HG03432 (cell line): ENCODE measurements around the gene FAM229A.
"Not testable (repeated sequence)": the region's sequence is repeated elsewhere in the genome, so short reads cannot be mapped to it uniquely, and the experiment has no call there.

Experiments
- ATAC-seq: cut with Tn5 transposase; IDR thresholded peaks from one replicate; pipeline ENCODE4 v1.9.1; 2021; ENCODE audit warnings: mild to moderate bottlenecking, moderate library complexity; ENCODE audit not compliant: unreplicated experiment

Gene FAM229A

DNA sequence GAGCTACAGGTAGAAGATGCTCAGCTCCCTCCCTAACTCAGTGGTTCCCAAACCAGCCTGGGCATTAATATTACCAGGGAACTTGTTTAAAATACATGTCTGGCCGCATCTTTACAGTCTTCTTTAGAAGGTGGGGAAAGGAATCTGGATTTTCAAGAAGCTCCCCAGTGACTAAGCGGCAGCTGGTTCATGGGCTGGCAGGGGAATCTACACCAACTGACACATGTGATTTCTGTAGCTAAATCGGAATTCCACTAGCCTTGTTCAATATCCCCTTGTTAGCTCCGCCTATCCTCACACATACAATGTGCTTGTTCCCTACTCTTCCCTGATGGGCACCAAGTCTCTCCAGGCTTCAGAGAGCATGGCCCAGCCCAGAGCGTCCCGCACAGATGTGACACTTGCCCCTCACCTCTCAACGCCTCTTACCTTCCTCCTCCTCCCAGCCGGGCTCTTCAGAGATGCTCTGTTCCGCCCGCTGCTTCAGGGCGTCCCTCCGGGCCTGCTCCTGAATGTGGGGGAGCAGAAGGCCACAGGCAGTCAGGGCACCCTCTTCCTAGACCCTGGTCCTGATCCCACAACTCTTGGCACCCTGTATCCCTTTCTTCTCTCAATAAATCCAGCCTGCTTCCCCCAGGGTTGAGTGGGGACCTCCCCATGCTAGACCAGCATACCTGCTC lies 15.4 kb upstream of the FAM229A start:
- ATAC-seq, result no peak

DNA sequence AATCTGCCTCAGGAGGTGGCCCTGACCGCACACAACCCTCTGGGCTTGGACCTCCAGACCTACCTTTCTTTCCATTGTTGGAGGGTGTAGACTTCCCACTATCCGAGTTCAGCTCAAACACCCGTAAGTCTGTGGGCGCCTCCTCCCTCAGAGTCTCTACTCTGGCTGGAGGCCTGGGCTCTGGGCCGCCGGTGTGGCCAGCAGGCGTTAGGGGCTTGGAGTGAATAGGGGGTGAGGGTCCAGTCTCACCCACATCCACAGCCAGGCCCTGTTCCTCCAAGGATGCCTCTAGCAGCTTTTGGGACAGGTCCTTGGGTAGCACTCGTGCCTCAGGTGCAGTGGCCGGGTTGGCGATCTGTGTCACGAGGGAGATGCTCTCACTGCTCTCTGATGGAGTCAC lies 13.9 kb upstream of the FAM229A start:
- no peak for ATAC-seq

DNA sequence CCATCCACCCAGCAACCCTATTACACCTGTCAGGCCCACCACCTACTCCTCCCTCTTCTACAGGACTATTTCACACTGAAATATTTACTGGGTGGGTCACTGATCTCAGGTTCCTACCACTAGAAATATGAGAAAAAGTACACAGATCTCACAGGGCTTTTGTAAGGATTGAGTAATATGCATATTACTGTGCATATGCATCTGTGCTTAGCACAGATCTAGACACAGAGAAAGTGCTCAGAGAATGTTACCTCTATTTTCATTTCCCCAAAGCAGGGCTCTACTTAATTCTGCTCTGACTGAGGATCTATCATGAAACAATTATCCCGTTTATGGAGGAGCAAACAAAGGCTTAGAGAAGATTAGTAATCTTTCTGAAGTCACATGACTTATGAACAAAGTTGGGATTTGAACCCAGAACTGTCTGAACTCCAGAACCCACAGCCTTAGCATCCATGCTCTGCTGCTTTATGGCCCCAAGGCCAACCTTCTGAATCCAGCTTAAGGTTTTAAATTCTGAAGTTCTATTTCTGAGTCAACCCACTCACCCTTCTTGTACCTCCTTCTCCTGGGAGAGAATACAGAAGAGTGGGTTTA lies 11.8 kb upstream of the FAM229A start:
- no peak for ATAC-seq

DNA sequence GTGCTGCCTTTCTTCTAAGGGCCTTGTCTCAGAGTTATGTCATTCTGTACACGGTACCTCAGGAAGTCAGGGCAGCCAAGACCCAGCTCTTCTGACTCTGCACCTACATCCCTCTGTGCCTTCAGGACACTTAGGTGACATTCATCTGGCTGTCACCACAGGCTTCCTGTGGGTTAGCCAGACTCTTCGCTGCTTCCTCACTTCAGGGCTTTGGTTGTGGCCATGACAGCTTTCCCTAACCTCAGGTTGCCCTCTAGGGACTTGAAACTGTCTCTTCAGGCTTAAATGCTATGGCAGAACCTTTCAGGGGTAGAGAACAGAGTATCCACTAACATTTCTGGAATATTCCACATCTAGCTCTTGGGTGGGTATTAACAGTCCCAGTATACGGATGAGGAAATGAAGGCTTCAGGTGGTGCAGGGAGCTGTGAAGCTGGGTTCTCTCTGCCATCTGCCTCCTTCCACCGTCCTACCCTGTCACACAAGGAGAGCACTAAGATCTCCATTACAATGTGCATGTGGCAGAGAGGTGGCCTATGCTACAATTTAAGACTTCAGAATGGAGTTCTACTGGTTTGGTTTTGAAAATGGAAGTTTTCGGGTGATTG lies 10.0 kb upstream of the FAM229A start:
- ATAC-seq, result no peak

DNA sequence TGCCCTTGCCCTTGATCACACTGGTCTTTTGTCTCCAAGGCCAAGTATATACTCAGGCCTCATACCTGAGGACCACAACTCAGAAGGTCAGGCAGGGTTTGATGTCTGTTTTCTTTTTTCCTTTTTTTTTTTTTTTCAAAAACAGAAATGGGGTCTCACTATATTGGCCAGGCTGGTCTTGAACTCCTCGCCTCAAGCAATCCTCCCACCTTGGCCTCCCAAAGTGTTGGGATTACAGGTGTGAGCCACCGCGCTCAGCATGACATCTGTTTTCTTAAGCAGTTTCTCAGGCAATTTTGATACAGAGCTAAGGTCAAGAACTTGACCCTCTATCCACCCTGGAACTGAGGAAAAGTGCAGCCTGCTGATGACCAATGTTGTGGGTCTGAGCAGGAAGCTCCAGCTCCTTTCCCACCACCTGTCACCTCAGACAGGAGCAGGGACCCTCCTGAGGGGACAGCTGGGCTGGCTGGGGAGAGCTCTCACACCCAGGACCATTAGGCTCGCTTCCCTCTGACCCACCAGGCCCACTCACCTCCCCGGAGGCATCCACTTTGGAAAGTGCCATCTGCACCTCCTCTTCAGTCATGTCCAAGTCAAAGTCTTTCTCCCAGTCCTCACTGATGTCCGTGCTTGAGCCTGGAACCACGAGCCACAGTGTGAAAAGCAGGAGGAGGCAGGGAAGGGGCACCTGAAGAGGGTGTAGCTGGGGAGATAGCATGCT lies 5.8 kb upstream of the FAM229A start:
- no peak for ATAC-seq

DNA sequence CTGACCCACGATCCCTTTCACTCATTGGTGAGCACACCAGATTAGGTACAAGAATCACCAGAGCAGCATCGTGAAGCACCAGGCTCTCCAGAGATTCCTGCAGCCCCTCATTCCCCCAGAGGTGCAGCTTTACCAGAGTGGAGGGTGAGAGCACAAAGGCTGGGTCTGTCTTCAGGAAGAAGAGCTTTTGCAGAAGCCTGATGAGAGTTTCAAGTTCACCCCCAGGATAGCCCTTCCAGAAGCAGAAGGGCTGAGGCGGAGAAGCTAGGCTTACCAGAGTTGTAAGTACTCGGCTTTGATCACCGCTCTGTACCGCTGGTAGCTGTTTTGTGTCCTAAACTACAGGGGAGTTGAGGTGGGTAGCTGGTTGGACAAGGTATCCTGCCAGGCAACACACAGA lies 3.2 kb upstream of the FAM229A start:
- ATAC-seq, result no peak

DNA sequence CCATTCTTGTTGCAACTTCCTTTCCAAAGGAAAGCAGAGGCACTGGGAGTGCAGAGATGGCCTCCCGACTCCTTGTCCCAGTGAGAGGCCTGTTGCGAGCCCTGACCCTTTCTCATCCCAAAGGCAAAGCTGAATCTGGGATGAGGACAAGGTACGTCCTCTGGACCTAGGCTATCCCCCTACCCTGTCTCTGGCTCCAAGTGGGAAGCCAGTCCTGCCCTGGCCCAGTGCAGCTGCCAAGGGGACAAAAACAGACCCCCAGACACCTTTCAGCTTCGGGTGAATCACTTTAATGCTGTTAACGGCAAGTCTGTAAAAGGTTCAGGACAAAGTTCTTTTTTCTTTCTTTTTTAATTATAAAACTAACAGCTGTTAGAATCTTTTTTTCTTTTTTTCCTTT lies 2.6 kb upstream of the FAM229A start:
- no peak for ATAC-seq

DNA sequence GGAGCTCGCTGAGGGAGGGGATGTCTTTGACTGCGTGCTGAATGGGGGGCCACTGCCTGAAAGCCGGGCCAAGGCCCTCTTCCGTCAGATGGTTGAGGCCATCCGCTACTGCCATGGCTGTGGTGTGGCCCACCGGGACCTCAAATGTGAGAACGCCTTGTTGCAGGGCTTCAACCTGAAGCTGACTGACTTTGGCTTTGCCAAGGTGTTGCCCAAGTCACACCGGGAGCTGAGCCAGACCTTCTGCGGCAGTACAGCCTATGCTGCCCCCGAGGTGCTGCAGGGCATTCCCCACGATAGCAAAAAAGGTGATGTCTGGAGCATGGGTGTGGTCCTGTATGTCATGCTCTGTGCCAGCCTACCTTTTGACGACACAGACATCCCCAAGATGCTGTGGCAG lies 1.4 kb upstream of the FAM229A start:
- no peak for ATAC-seq

DNA sequence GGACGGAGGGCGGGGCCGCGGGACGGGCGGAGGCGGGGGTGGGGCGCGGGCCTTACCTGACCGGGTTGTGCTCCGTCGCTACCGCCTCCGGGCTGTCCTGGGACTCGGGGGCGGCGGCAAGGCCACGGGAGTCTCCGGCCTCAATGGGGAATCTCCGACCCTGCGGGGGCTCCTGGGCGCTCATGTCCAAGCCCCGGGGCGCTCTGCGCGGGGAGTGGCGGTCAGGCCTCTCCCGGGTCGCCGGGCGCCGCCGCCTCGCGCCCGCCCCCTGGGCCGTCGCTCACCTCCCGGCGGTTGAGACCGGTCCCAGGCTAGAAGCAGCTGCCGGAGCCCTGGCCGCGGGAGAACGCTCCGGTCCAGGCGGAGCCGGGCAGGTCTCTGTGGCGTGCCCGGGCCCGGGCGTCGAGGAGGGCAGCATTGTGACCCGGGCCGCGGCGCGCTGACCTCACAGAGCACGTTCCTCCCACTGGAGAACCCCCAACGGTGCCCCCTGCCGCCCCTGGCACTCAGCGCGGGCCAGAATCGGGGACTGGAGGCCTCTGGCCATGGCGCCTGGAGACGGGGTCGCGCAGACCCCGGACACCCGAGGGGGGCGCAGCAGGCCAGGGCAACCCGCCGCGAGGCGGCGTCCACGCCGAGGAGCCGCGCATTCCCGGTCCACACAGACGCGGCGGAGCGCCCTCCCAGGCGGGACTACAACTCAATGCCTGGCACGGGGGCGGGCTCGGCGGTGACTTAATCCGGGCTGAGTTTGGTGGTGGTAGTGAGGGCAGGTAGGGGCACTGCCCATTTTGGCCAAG lies 411 bp downstream of the FAM229A start:
- ATAC-seq, result no peak

DNA sequence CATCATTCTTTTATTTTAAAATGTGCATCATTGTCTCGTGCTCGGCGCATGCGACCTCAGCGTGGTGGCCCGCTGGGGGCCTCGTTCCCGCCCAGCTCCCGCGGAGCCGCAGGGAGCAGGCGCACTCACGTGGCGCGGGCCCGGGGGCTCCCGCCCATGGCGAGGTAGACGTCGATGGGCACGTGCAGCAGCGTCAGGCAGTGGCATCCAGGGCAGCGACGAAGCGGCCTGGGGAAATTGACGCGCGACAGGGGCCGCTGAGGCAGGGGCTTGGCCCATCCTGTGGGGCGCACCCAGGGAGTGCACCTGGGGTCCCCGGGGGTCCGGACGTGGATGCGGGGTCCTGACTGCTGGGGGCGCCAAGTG lies 994 bp downstream of the FAM229A start:
- no peak for ATAC-seq

DNA sequence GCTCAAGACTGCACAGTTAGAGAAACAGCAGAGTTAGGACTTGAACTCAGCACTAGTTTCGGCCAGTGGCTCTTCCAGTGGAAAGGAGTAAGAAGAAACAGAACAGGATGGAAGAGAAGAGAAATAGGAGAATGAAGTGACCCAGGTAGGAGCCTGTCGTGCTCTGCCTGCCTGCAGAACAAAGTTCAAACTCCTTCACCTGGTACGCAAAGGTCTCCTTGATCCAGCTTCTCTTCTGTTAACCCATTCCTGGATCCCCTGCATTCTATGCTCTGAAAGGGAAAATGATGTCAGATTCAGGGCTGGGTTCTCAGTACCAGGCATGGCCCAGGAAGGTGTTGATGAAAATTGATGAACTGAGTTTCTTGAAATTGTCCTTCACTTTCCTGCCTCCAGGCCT lies 3.9 kb downstream of the FAM229A start:
- no peak for ATAC-seq

DNA sequence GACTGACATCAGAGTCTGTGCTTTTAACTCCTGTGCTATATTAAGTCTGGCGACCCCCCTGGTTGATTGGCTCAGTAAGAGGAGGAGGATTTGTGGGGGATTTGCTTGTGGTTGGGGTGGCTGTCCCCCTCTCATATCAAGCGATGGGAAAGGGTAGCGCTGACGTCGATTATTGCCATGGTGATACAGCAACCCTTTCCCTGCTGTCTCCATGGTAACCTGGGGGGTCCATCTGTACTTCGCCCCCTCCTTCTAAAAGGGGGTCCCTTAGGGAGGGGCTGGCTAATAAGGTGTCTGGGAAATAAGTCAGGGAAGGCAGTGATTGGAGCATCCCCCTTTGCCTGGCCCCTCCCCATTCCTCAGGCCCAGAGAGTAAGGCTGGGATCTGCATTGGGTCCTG lies 4.7 kb downstream of the FAM229A start:
- ATAC-seq, result no peak

DNA sequence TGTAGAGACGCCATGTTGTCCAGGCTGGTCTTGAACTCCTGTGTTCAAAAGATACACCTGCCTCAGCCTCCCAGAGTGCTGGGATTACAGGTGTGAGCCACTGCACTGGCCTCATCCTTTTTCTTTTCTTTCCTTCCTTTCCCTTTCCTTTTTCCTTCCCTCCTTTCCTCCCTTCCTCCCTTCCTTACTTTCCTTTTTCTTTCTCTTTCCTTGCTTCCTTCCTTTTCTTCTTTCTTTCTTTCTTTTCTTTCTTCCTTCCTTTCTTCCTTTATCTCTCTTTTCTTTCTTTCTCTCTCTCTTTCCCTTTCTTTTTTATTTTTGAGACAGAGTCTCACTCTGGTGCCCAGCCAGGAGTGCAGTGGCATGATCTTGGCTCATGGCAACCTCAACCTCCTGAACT lies 5.8 kb downstream of the FAM229A start:
- no peak for ATAC-seq

DNA sequence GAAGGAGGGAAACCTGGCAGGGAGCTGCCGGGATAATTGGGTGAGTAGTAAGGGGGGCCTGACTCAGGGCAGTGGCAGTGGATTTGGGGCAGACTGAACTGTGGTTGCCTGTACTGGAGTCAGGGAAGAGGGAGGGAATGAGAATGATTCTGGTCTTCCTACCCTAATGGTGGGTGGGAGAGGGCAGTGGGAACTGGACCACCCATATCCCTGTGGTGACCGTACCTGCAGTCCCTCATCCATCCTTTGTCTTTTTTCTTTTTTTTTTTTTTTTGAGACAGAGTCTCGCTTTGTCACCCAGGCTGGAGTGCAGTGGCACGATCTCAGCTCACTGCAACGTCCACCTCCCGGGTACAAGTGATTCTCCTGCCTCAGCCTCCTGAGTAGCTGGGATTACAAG lies 6.5 kb downstream of the FAM229A start:
- not testable (repeated sequence) for ATAC-seq

DNA sequence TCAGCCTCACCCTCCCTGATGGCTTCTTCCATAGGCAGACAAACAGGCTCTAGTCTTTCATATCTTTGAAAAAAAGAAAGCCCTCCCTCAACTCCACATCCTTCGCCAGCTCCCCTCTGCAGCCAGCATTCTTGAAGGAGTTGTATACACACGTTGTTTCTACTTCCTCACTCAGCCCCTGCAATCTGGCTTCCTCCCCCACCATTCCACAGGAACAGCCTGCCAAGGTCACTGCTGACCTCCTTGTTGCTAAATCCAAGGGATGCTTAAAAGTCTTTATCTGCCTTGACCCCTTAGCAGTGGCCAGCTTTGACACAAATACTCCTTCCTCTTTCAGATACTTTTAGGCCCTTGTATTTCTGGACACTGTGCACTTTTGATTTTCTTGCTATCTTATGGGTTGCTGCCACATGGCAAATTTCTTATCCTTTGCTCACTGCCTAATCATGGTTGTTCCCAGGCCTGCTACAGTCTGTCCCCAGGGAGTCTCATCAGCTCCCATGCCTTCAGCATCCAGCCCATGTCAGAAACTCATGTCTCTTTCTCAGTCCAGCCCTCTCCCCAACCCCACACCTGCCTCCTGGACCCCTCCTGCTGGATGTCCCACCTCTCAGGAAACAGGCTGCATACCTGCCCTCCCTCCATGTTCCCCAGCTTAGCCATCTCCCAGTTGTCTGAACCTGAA lies 8.3 kb downstream of the FAM229A start:
- no peak for ATAC-seq

DNA sequence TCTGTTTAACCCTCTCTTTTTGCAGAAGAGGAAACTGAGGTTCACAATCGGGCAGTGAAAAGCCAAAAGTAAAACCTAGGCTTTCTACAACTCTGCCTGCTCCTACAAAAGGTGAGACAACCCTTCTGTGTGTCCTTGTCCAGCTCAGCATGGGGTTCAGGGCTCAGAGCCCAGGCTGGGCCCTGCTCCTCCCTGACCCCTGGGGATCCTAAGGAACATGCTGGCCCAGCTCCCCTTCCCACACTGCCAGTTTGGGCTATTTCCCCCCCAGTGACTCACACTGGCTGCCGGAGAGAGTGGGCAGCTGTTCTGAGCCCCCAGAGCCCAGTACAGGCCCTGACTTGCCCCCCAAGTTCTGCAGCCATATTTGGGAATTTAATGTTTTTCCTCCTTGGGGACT lies 8.9 kb downstream of the FAM229A start:
- no peak for ATAC-seq

DNA sequence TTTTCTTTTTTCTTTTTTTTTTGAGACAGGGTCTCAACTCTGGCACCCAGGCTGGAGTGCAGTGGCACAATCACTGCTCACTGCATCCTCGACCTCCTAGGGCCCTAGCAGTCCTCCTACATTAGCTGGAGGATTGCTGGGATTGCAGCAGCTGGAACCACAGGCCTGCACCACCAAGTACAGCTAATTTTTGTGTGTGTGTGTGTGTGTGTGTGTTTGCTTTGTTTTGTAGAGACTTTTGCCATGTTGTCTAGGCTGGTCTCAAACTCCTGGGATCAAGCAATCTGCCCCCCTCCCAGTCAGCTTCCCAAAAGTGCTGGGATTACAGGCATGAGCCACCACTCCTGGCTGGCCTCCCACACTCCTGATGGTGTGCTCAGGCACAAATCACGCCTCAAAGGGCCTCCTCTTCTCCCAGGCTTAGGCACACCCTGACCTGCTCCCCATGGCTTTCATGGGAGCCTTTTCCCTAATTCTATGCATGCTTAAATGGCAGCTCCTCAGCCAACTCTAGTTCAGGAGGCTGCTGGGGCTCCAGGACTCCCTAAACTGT lies 9.4 kb downstream of the FAM229A start:
- ATAC-seq, result no peak

DNA sequence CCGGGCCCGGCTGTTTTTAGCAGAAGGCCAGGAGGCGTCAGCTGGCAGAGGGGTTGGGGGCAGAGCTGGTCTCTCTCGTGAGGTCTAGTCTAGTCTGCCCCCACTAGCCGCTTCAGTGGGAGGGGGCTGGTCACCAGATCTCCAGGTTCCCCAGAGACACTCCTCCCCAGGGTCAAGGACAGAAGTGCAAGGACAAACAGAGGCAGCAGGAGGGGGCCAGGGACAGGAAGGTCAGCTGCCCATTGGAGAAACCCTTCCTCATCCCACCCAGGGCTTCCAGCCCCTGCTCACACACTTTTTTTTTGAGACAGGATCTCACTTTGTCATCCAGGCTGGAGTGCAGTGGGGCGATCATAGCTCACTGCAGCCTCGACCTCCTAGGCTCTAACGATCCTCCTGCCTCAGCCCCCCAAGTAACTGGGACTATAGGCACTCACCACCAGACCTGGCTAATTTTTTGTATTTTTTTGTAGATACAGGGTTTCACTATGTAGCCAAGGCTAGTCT lies 10.0 kb downstream of the FAM229A start:
- ATAC-seq, result no peak

DNA sequence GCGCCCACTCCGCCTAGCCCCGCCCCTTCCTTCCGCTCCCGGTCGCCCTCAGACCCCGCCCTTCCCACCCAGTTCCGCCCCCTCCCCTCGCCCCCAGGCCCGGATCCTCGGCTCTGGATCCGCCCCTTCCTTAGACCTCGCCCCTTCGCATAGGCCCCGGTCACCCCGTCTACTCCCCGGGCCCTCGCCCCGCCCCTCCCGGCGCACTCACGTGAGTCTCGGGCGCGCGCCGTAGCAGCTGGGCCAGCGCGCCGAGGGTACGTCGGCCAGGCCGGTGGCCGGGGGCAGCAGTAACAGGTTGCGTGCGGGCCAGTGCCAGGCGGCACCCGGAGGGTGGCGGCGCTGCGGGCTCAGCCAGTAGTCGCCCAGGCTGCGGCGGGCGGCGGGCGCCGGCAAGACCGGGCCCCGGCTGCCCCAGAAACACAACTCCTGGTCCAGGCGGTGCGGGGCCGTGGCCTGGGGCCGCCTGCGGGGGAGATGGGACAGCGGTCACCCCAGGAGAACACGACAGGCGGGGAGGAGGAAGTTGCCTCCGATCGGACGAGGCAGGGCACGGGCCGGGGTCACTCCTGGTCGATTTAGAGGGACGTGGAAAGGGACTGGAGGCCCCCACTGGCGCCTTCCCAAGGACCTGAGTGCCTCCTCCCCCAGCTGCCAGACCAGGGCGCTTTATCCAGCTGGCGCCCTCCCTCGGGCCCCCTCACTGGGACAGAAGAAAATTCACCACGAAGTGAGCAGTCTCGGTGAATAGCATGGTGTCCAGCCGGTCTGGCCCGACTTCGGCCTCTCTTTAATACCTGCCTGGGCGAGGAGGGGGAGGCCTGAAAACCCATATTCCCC lies 10.7 kb downstream of the FAM229A start:
- peak; percentile 89 for ATAC-seq
